PC-3 (cell line): ENCODE results near the gene PSORS1C2.

ENCODE experiments used
- CTCF ChIP-seq: fragments of 300-600 bp; sonication (generic); conservative IDR thresholded peaks from 2 replicates; pipeline ENCODE4 v1.5.1; 2017; ENCODE audit warnings: antibody characterized with exemption, low read depth, mild to moderate bottlenecking, low read length
- EZH2 ChIP-seq: fragments of 300-600 bp; sonication (generic); IDR thresholded peaks from one replicate; pipeline ENCODE4 v1.6.1; 2017; ENCODE audit warnings: antibody characterized with exemption, mild to moderate bottlenecking, low read length; ENCODE audit not compliant: unreplicated experiment
- EZH2phosphoT487 ChIP-seq: fragments of 300-600 bp; sonication (generic); IDR thresholded peaks from 2 replicates; pipeline ENCODE4 v1.6.1; 2018; ENCODE audit warnings: mild to moderate bottlenecking, antibody characterized with exemption, low read length, borderline replicate concordance

DNA sequence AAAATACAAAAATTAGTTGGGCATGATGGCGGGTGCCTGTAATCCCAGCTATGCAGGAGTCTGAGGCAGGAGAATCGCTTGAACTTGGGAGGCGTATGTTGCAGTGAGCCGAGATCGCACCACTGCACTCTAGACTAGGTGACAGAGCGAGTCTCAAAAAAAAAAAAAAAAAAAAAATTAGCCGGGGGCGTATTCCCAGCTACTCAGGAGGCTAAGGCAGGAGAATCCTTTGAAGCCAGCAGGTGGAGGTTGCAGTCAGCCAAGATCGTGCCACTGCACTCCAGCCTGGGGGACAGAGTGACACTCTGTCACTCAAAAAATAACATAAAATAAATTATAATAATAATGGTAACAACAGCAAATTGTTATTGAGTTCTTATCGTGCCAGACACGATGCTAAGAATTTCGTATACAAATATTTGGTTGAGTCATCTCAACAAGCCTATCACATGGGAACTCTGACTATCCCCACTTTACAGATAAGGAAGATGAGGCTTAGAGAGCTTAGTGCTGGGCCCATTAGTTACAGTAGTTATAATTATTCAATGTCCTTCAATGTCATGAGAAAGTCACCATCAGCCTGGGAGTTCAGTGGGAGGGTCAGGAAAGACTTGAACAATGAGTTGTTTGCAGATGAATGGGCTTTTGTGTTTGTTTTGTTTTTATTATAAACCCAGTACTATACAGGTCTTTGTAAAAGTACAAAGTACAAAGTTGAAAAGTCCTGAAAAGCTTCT, 45.9 kb downstream of the PSORS1C2 start:
- no peak for TF ChIP-seq CTCF
- no peak for TF ChIP-seq EZH2phosphoT487
- no peak for TF ChIP-seq EZH2
